Measurements from ENCODE around the gene FRY.
"Not testable (repeated sequence)": the region's sequence is repeated elsewhere in the genome, so short reads cannot be mapped to it uniquely, and the experiment has no call there.

The FRY gene

DNA sequence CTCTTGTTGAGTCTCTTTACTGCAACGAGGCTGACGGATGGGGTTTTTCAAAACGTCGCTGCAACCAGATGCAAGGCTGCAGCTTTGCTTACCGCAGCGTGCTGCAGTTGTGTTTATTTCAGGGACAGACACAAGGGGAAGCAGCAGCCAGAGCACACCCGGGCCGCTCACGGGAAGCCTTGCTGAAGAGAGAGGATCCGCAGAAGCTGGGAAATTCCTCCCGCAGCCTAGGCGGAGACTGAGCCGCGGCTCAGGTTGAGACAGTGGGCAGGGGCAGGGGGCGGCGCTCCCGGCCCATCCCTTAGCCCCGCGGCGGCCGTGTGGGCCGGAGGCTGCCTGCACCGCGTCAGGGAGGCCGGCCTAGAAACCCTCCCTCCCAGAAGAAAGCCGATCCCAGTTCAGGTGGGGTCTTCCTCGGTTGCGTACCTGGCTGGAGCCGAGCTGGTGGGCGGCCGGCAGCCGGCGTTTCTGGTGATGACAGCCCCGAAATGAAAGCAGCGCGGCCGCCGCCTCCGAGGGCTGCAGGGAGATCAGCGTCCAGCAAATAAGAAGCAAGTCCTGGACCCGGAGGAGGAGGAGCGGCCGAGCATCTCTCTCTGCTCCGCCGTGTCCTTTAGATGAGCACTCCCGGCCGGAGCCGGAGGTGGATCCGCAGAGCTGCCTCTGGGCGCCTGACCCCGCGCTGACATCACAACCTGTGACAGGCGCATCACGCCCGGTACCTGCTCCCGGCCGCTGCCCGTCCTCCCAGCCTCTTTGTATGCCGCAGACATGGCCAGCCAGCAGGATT lies at the start of gene FRY:
TSS of gene FRY (plus strand) at position 750 of the 790 bp plus-strand sequence. CDS start at position 772, 22 bp downstream.
- no peak for DNase-seq

GRCh38 chr13:31982124-31982523 lies 49.5 kb upstream of the FRY start:
- DNase-seq = no peak

GRCh38 chr13:31982540-31982939 lies 49.0 kb upstream of the FRY start:
- no peak for DNase-seq

GRCh38 chr13:31983696-31984095 lies 47.9 kb upstream of the FRY start:
- DNase-seq = not testable (repeated sequence)

GRCh38 chr13:31984388-31984787 lies 47.2 kb upstream of the FRY start:
- DNase-seq = not testable (repeated sequence)

DNA sequence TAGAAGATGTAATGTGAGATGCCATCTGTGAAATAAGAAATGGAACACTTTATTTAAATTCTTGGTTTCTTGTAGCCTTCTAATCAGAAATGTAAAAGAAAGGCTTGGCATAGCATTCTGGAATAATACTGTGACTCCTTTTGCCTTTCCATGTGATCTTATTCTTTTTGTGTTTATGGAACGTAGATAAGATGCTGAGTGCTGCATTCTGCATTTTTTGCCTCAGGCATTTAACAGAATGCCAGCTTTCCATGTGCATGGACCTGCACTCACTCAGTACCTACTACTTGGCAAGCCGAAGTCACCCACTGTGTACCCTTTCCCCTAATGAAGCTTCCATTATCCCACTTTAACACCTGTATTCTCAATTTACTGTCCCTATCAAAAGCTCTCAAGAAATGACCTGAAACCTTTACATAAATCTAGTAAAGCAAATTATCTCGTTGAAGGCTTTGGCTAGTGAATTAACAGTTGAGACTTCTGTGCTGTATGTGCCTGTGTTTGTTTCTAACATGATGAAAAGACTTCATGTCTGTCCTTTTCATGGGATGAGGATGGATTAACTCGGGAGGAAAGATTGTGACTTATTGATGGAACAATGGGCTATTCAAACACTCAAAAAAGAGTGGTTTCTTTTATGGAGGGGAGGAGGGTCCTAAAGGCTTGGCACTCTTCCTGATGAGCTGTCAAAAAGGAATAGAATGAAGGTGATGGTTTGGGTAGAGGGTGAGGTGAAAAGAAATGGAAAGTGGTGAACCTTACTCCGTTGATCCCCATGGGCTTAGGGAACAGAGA lies 44.7 kb upstream of the FRY start:
- DNase-seq = no peak

DNA sequence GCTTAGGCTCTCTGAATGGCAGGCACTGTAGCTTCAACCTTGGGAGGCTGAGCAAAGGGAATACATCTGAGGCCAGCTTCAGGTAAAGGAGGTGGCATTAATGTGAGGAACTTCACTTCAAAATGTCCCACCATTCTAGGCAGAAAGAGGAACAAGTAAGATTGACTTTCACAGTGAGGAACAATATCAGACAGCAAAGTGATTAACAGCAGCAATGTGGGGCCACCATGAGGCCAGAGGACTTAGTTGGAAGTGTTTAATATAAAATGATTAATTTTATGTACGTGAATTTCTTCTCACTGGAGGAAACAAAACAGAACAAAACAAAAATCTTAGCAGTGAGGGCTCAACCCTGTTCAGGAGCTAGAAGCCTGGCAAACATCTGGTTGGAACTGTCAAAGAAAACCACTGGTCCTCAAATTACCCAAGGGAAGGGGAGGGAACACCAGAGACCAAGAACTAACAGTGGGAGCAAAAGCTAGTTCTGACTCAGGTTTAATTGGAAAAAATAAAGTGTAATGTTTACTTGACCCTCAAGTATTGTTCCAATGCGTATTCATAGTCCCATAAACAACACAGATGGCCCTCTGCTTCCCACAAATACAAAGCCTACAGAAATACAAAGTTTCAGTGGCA lies 43.9 kb upstream of the FRY start:
- no peak for DNase-seq

GRCh38 chr13:31994367-31994766 lies 37.2 kb upstream of the FRY start:
- not testable (repeated sequence) for DNase-seq

DNA sequence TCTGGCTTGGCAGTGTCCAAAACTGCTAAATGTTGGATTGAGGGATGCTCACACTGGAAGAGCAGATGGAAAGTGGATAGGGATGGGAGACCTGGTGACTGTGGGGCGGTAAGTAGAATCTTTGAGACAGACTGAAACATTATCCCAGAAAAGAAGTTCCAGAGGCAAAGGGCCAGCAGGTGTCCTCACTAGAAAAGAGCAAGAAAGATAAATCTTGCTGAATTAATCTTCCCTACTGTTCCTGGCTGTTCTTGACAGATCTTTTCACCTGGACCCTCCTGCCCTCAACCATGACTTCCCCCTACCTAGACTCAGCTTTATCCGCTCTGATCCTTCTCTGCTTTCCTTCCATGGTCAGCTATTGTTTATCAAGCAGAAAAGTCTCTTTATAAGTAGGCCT lies 35.0 kb upstream of the FRY start:
- DNase-seq = no peak

- DNase-seq = no peak
Observed at GRCh38 chr13:31997641-31998040, 33.9 kb upstream of the FRY start.

DNA sequence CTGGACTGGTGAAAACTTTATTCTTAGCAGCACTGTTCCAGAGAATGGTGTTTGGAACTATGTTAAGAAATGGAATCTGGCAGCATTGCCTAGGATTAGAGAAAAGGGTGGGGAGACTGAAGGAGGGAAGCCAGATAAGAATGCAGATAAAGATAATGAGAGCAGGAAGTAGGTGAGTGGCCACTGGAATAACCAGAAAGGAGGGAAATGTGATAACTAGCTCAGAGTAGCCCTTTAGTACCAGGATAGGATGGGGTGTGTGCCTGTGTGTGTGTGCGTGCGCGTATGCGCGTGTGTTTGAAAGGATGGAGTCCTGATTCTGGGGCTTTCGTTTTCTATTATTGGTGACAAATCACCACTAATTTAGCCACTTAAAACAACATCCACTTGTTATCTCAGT lies 33.4 kb upstream of the FRY start:
- DNase-seq = no peak

DNA sequence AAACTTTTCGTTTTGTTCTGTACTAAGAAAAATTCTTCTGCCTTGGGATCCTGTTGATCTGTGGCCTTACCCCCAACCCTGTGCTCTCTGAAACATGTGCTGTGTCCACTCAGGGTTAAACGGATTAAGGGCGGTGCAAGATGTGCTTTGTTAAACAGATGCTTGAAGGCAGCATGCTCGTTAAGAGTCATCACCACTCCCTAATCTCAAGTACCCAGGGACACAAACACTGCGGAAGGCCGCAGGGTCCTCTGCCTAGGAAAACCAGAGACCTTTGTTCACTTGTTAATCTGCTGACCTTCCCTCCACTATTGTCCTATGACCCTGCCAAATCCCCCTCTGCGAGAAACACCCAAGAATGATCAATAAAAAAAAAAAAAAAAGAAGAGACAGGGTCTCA lies 30.8 kb upstream of the FRY start:
- DNase-seq = not testable (repeated sequence)

DNA sequence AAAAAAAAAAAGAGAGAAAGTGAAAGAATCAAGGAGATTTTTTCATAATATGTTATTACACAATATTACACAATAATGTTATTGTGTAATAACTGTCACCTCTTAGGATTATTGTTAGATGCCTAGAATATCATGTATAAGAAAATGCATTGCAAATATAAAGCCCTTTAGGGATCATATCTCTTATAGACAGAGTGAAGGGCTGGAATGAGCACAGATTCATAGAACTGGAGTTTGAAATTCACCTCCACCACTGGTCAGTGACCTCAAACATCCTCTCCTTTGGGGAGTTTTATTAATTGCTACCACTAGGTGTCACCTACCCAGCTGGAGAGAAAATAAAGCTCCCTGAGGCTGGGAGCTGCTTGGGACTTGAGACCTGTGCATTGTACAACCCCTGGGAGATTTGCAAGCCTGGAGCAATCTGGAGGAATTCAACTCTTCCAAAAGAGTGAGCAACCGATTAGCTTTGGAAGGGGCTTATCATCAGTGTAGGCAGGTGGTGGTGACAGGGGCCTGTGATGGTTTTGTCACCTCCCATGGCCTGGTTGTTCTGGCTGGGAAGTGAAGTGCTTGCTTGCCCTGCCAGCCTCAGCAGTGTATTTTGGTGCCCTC lies 30.3 kb upstream of the FRY start:
- no peak for DNase-seq

DNA sequence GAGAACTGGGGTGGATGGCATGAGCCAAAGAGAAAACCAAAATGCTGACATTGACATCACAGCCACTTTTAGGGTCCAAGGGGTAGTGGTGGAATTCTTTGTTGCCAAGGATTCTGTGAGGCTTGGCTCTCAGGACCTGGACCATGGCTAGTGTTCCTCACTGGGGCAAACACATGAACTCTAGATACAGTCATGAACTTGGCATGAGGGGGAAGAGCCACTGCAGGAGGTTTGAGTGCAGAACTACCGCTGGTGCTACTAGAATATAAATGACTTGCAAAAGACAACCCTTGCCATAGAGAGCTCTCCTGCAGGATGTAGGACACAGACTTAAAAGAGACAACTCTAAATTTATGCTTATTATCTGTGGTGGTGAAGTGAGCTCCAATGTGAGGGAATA lies 29.8 kb upstream of the FRY start:
- no peak for DNase-seq

- DNase-seq = no peak
Observed at GRCh38 chr13:32002873-32003272, 28.7 kb upstream of the FRY start.

DNA sequence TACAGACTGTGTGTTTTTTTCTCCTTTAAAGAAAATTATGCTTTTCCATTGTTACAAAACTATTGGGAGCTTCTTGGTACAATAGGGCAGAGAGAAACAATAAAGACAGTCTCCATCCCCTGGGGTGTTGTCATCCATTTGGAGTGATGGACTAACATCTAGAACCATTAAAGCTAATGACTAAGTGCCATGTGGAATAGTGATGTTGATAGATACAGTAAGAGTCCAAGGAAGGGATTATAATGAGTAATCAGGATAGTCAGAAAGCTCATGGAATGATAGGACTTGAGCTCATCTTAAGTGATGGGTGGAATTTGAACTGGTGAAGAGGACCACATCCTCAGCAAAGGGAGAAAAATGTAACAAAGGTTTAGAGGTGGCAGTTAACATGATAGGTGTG lies 24.1 kb upstream of the FRY start:
- no peak for DNase-seq

DNA sequence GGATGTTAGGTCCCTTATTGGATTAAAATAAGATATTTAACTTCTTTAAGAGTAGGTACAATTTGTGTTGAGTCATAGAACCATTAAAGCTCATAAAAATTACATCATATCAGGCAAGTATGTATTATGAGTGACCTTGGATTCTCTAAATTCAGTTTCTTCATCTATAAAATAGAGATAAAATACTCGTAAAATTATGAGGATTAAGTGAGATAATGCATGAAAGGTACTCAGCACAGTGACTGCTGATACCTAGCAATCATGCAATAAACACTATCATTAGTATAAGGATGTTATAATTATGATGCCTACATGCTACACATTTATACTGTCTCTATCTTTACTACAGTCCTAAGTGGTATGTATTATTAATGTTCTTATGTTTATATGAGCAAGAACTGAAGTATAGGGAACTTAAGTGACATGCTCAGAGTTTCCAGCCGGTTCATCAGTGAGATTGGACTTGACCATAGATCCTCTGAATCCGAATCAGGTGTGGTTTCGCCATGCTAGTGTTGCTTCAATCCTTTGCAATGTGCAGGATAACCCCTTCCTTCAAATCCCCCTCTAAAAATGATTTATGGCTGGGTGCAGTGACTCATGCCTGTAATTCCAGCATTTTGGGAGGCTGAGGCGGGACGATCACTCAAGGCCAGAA lies 22.9 kb upstream of the FRY start:
- DNase-seq = no peak

- DNase-seq = no peak
Observed at GRCh38 chr13:32009362-32009761, 22.2 kb upstream of the FRY start.

DNA sequence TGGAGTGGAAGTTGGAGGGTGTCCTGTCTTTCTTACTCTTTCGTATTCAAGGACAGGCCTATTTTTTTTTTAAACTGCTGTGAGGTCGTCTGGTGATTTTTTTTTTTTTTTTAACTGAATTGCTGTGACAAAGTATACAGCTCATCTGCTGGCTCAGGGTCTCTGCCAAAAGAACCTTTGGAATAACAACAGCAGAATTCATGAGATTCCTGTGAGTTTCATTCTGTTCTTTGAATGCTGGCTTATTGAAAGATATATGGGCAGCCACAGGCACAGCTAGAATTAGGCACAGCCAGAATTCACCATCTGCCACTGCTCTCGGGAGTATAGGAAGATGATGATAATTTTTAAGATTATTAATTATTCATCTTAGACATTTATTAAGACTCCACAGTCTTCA lies 21.4 kb upstream of the FRY start:
- no peak for DNase-seq

DNA sequence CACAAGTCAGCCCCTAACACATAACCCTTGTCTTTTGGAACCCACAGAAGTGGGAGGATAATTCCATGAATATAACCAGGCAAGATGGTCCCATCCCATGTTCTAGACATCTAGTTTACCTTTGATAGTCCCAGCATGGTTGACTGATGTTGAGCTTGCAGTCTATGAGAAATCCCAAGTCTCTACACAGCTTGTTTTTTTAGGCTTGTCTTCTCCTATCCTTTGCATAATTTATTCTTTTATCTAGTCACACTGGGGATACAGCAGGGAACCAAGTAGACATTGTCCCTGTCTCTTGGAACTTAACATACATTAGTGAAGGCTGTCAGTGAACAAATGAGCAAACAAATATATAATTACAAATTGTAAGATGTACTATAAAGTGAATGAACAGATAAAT lies 19.6 kb upstream of the FRY start:
- no peak for DNase-seq

DNA sequence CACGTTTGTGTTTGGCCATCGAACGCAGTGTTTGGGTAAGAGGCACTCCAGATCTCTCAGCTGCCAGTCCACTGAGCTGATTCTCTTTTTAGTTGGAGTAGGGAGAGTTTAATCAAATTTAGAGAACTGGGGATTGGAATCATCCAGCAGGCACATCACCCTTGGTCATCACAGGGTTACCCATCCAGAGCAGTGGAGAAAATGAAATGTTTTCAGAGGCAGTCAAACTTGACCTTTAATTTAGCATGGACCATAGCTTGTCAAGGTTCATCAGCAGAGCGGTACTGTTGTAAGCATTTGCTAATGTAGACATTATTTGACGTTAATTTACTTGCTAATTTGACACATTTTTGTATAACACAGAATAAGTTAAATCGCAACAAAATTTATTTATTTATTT lies 18.4 kb upstream of the FRY start:
- DNase-seq = no peak

DNA sequence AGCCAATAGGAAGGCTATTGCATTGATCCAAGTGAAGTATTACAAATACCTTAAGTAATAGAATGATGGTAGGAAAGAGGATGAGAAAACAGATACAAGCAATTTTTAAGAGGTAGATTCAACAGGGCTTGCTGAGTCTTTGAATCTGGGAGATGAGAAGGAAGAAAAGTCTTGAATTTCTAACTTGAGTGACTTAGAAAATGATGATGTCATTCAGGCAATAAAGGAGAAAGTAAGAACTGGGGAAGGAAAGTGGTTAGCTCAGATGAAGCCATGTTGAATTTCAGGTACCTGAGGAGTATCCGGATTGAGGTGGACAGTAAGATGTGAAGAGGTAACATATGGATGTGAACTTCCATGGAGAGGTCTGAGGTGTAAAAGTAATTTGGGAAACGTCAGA lies 15.5 kb upstream of the FRY start:
- DNase-seq = no peak

DNA sequence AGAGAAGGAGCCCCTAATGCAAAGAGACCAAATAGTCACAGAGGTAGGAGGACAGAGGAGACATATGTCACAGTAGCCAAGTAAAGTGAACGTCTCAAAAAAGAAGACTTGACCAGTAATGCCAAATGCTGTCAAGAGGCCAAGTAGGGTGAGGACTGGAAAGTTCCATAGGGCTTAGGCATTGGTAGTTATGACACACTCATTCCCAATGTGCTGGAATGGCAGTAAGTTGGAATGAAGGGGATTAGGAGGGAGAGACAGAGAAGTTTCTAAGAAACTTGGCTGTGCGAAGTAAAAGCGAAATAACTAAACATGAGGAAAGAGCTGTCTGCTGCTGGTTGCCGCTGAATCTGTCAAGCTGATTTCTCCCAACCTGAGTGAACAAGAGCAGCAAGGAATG lies 14.9 kb upstream of the FRY start:
- no peak for DNase-seq

Measured in cortex of kidney (tissue), 1 donor.